HG03469 (cell line): ENCODE results near the gene PPP6C.
"Not testable (repeated sequence)": the region's sequence is repeated elsewhere in the genome, so short reads cannot be mapped to it uniquely, and the experiment has no call there.

Experiments used
- ATAC-seq: cut with Tn5 transposase; IDR thresholded peaks from one replicate; pipeline ENCODE4 v1.9.1; 2021; ENCODE audit warnings: mild to moderate bottlenecking, moderate library complexity, moderate number of reproducible peaks; ENCODE audit not compliant: unreplicated experiment

Gene PPP6C

GRCh38 chr9:125142560-125143376, 46.8 kb downstream of the PPP6C start:
- no peak for ATAC-seq

GRCh38 chr9:125141751-125142150, 47.9 kb downstream of the PPP6C start:
- ATAC-seq, result no peak

GRCh38 chr9:125141251-125141650, 48.4 kb downstream of the PPP6C start:
- ATAC-seq, result no peak

- no peak for ATAC-seq
These were observed 49.0 kb downstream of the PPP6C start for GRCh38 chr9:125140576-125140975.

- no peak for ATAC-seq
These were observed 52.4 kb downstream of the PPP6C start for GRCh38 chr9:125137200-125137599.

GRCh38 chr9:125134976-125135375, 54.6 kb downstream of the PPP6C start:
- ATAC-seq, result no peak

GRCh38 chr9:125133403-125134329, 55.9 kb downstream of the PPP6C start:
- no peak for ATAC-seq

GRCh38 chr9:125131778-125132177, 57.8 kb downstream of the PPP6C start:
- ATAC-seq, result no peak

GRCh38 chr9:125126019-125126746, 63.4 kb downstream of the PPP6C start:
- peak; percentile 92 for ATAC-seq

GRCh38 chr9:125125523-125125922, 64.1 kb downstream of the PPP6C start:
- ATAC-seq, result no peak

GRCh38 chr9:125121146-125121545, 68.5 kb downstream of the PPP6C start:
- ATAC-seq, result no peak

- no peak for ATAC-seq
These were observed 69.8 kb downstream of the PPP6C start for GRCh38 chr9:125119643-125120286.

GRCh38 chr9:125118696-125119095, 70.9 kb downstream of the PPP6C start:
- ATAC-seq, result not testable (repeated sequence)

- not testable (repeated sequence) for ATAC-seq
These were observed 75.1 kb downstream of the PPP6C start for GRCh38 chr9:125114503-125114902.

GRCh38 chr9:125110464-125110863, 79.1 kb downstream of the PPP6C start:
- no peak for ATAC-seq

- ATAC-seq, result not testable (repeated sequence)
These were observed 81.1 kb downstream of the PPP6C start for GRCh38 chr9:125108541-125108940.

- no peak for ATAC-seq
These were observed 83.2 kb downstream of the PPP6C start for GRCh38 chr9:125106285-125106893.

GRCh38 chr9:125103770-125104460, 85.7 kb downstream of the PPP6C start:
- ATAC-seq, result no peak

- ATAC-seq, result no peak
These were observed 86.6 kb downstream of the PPP6C start for GRCh38 chr9:125103021-125103420.

- no peak for ATAC-seq
These were observed 88.8 kb downstream of the PPP6C start for GRCh38 chr9:125100822-125101221.
